Kasumi-1 (cell line): ENCODE data around the gene SUMO1.
"Not testable (repeated sequence)": the region's sequence is repeated elsewhere in the genome, so short reads cannot be mapped to it uniquely, and the experiment has no call there.

ENCODE experiments used
- DNase-seq, 2 experiments: peaks; one replicate each; lab custom pipeline; 2025; lab: John Stamatoyannopoulos, UW

The SUMO1 gene

GRCh38 chr2:202238234-202239197 is at the start of gene SUMO1:
SUMO1 (minus strand) TSS chr2:202238597; CDS start chr2:202238451, 146 bp downstream.
- peak; percentile 95 for DNase-seq

- no peak for DNase-seq
Measured at GRCh38 chr2:202286595-202286994, 48.2 kb upstream of the SUMO1 start.

- peak; percentile 82 to 86 for DNase-seq
Measured at GRCh38 chr2:202278944-202279343, 40.5 kb upstream of the SUMO1 start.

- DNase-seq, result peak in 1 of 2 experiments; percentile 28
Measured at GRCh38 chr2:202278036-202278760, 39.8 kb upstream of the SUMO1 start.

- DNase-seq, result not testable (repeated sequence)
Measured at GRCh38 chr2:202276078-202276720, 37.8 kb upstream of the SUMO1 start.

- no peak for DNase-seq
Measured at GRCh38 chr2:202270487-202270886, 32.1 kb upstream of the SUMO1 start.

- peak; percentile 41 to 54 for DNase-seq
Measured at GRCh38 chr2:202269585-202269984, 31.2 kb upstream of the SUMO1 start.

- DNase-seq, result peak in 1 of 2 experiments; percentile 50
Measured at GRCh38 chr2:202267495-202267894, 29.1 kb upstream of the SUMO1 start.

- peak; percentile 99 for DNase-seq
Measured at GRCh38 chr2:202265467-202266277, 27.3 kb upstream of the SUMO1 start, which contains the start of gene NOP58. NOP58 (plus strand) TSS chr2:202265763; CDS start chr2:202265942, 179 bp downstream.

- DNase-seq, result no peak
Measured at GRCh38 chr2:202261531-202261930, 23.1 kb upstream of the SUMO1 start.

GRCh38 chr2:202251494-202251893 is 13.1 kb upstream of the SUMO1 start:
- no peak for DNase-seq

GRCh38 chr2:202249521-202250253 is 11.3 kb upstream of the SUMO1 start:
- DNase-seq, result no peak

GRCh38 chr2:202247710-202248109 is 9.3 kb upstream of the SUMO1 start:
- DNase-seq, result not testable (repeated sequence)

- peak; percentile 65 to 66 for DNase-seq
Measured at GRCh38 chr2:202237787-202238233, 587 bp downstream of the SUMO1 start.

GRCh38 chr2:202221873-202222272 is 16.5 kb downstream of the SUMO1 start:
- DNase-seq, result no peak

GRCh38 chr2:202215179-202215578 is 23.2 kb downstream of the SUMO1 start:
- no peak for DNase-seq

- DNase-seq, result no peak
Measured at GRCh38 chr2:202208526-202208925, 29.9 kb downstream of the SUMO1 start.

- DNase-seq, result no peak
Measured at GRCh38 chr2:202204855-202205254, 33.5 kb downstream of the SUMO1 start.

GRCh38 chr2:202203348-202203747 is 35.0 kb downstream of the SUMO1 start:
- DNase-seq, result no peak
